ENCODE results near the gene CORIN. TPM values are rescaled to one million over a fixed set of nuclear protein-coding genes. Genes with fewer than 3 reads are reported as not detected.

The CORIN gene
- total and polyA plus RNA-seq, 2 experiments from 2014 or later: not detected

- TF ChIP-seq CREB1 (CRISPR knock-in tag; IDR thresholded peaks at IDR 0.05; ENCODE audit: low read depth): no peak
- no peak for TF ChIP-seq EZH2phosphoT487 (IDR thresholded peaks at IDR 0.05; ENCODE audit: unreplicated experiment)
- no peak for TF ChIP-seq REST (IDR thresholded peaks at IDR 0.05; ENCODE audit: unreplicated experiment)
- TF ChIP-seq STAT1 (IDR thresholded peaks at IDR 0.05; ENCODE audit: unreplicated experiment): no peak
Measured at GRCh38 chr4:47729131-47729680, 108.7 kb downstream of the CORIN start (continued).

GRCh38 chr4:47721892-47722575 lies 115.8 kb downstream of the CORIN start:
- Histone ChIP-seq H3K9me2 (ENCODE audit: insufficient read depth) (no peaks in the 10 kb centered on the region), H3K27ac (ENCODE audit: low read depth) (no peak overlapping the region), H3K79me2 (replicated peaks; ENCODE audit: insufficient read depth) (no peaks in the 10 kb centered on the region), H3K27me3 (ENCODE audit: insufficient read depth) (no peaks in the 10 kb centered on the region), H3K4me1 (ENCODE audit: insufficient read depth) (peaks cover 11% of the 10 kb centered on the region), H3F3A (replicated peaks; ENCODE audit: low read depth) (no peaks in the 10 kb centered on the region), H2AFZ (peak overlapping the region; percentile 9; the same call in 1 of the 2 replicates), H3K4me2 (no peak overlapping the region), H3K36me3 (ENCODE audit: insufficient read depth) (no peaks in the 10 kb centered on the region), H4K20me1 (replicated peaks; ENCODE audit: insufficient read depth) (no peaks in the 10 kb centered on the region), H3K4me3 (no peak overlapping the region)
- Mint-ChIP-seq H3K27ac (no peak overlapping the region), H3K36me3 (ENCODE audit: low read depth) (no peaks in the 10 kb centered on the region), H3K4me3 (no peak overlapping the region), H3K9me3 (no peaks in the 10 kb centered on the region), H3K4me1 (peaks cover 18% of the 10 kb centered on the region; the same call in 2 of the 3 replicates), H3K27me3 (ENCODE audit: insufficient read depth, low read depth, poor library complexity) (no peaks in the 10 kb centered on the region)
- DNase-seq (ENCODE audit: low spot score) (no peak), ATAC-seq (no peak)
- no peak for TF ChIP-seq ZNF331 (CRISPR knock-in tag; IDR thresholded peaks at IDR 0.05; ENCODE audit: low read depth)
- no peak for TF ChIP-seq ETS1 (IDR thresholded peaks at IDR 0.05)
- no peak for TF ChIP-seq EZH2 (IDR thresholded peaks at IDR 0.05; ENCODE audit: low read depth, unreplicated experiment)
- TF ChIP-seq POLR2AphosphoS5 (IDR thresholded peaks at IDR 0.05; ENCODE audit: low read depth): no peak
- TF ChIP-seq REST (IDR thresholded peaks at IDR 0.05; ENCODE audit: unreplicated experiment): no peak
- TF ChIP-seq CREB1 (CRISPR knock-in tag; IDR thresholded peaks at IDR 0.05; ENCODE audit: low read depth): no peak
- no peak for TF ChIP-seq ZNF114 (CRISPR knock-in tag; IDR thresholded peaks at IDR 0.05)
- no peak for TF ChIP-seq NANOG (IDR thresholded peaks at IDR 0.05; ENCODE audit: borderline replicate concordance)
- TF ChIP-seq EZH2phosphoT487 (IDR thresholded peaks at IDR 0.05; ENCODE audit: unreplicated experiment): no peak
- no peak for TF ChIP-seq JUNB (IDR thresholded peaks at IDR 0.05; ENCODE audit: unreplicated experiment)
- no peak for TF ChIP-seq CTCF (conservative IDR thresholded peaks at IDR 0.05; ENCODE audit: low read depth in 2 of 2)

Measured in GM23338 (cell line).